ENCODE results near the gene ETFBKMT.
"Not testable (repeated sequence)": the region's sequence is repeated elsewhere in the genome, so short reads cannot be mapped to it uniquely, and the experiment has no call there.

ETFBKMT gene

GRCh38 chr12:31718542-31719198 is 59.2 kb downstream of the ETFBKMT start:
- DNase-seq (ENCODE audit: low read depth in 2 of 2), result not testable (repeated sequence)

GRCh38 chr12:31722580-31722979 is 63.1 kb downstream of the ETFBKMT start:
- DNase-seq (ENCODE audit: low read depth in 2 of 2), result no peak

Data from stimulated activated CD4-positive, alpha-beta T cell treated with anti-CD3 and anti-CD28 coated beads, Interleukin-1b, Interleukin-23, amount 100 ng/mL, for 4 hours (primary cell).